HepG2 (cell line): ENCODE data around the gene NAV3.

ENCODE experiments used
- CAMTA2 ChIP-seq: sonication (generic); formaldehyde crosslinking; IDR thresholded peaks from 2 replicates; pipeline ENCODE4 v1.4.0; 2020; ENCODE audit warnings: mild to moderate bottlenecking, missing genetic modification reagents, borderline replicate concordance
- ETV6 ChIP-seq: sonication (generic); formaldehyde crosslinking; conservative IDR thresholded peaks from 2 replicates; pipeline ENCODE4 v1.4.0; 2020; ENCODE audit warnings: missing genetic modification reagents
- JDP2 ChIP-seq: sonication (generic); formaldehyde crosslinking; IDR thresholded peaks from 2 replicates; pipeline ENCODE4 v1.8.1; 2022; ENCODE audit warnings: missing genetic modification reagents, borderline replicate concordance
- POLR2A ChIP-seq, 2 experiments: IDR thresholded peaks; 2 replicates each; pipeline ENCODE4 v1.6.1; 2011; ENCODE audit warnings: low read depth in 2 of 2, low read length in 2 of 2, mild to moderate bottlenecking in 1 of 2, moderate library complexity in 1 of 2; ENCODE audit not compliant: insufficient read depth in 1 of 2
- RAD51 ChIP-seq: fragments of 450-650 bp; IDR thresholded peaks from 2 replicates; pipeline ENCODE4 v1.6.1; 2016; ENCODE audit warnings: borderline replicate concordance
- REST ChIP-seq, 2 experiments: IDR thresholded peaks; 2 replicates each; pipeline ENCODE4 v1.6.1; 2011 to 2012; ENCODE audit warnings: low read length in 2 of 2, borderline replicate concordance in 1 of 2, low read depth in 1 of 2, mild to moderate bottlenecking in 1 of 2, moderate library complexity in 1 of 2
- SALL2 ChIP-seq: sonication (generic); formaldehyde crosslinking; IDR thresholded peaks from 2 replicates; pipeline ENCODE4 v1.8.1; 2023; ENCODE audit warnings: mild to moderate bottlenecking, missing genetic modification reagents, inconsistent platforms
- ZBTB42 ChIP-seq: sonication (generic); formaldehyde crosslinking; IDR thresholded peaks from 2 replicates; pipeline ENCODE4 v1.5.0; 2020; ENCODE audit warnings: mild to moderate bottlenecking, missing genetic modification reagents
- TF ChIP-seq, protein P1 (sequence below): IDR thresholded peaks from 2 replicates; pipeline ENCODE4 v1.6.1; 2012; ENCODE audit warnings: low read length, improper control_type of control experiment
- TF ChIP-seq, protein P2 (sequence below): sonication (generic); formaldehyde crosslinking; IDR thresholded peaks from 2 replicates; pipeline ENCODE4 v1.4.0; 2020; ENCODE audit warnings: low read depth, missing genetic modification reagents

DNA sequence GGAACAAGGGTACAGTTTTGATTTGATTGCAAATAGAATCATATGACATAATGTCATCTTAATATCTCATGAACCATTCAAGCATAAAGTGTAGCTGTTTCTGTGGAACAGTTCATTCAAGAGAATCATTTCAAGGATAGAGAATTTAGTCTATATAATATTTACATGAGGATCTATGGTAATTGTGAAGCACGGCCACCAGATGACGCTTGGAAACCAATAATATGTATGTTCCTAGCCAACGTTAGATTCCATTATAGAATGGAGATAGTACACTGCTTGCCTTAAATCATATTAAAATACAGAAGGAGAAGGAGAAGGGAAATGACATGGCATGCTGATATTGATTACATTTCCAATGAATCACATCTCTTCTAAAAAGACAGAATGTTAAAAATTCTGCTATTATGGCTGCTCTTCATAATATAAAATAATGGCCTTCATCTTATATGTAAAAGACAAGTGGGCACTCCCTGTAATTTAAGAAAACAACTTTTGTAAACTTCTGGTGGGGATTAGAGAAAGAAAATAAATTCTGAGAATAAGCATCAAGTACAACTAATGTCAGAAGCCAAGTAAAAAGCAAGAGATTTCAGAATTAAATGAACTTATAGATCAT is 351.0 kb downstream of the NAV3 start:
- no peak for TF ChIP-seq POLR2A (IDR thresholded peaks at IDR 0.05; ENCODE audit: insufficient read depth in 1 of 2, low read depth in 2 of 2, low read length in 2 of 2)
- no peak for TF ChIP-seq ETV6
- TF ChIP-seq CAMTA2 (CRISPR knock-in tag), result no peak
- no peak for TF ChIP-seq SALL2 (CRISPR knock-in tag)
- no peak for TF ChIP-seq REST (IDR thresholded peaks at IDR 0.05; ENCODE audit: borderline replicate concordance in 1 of 2, low read depth in 1 of 2, low read length in 2 of 2)
- no peak for TF ChIP-seq JDP2
- TF ChIP-seq RAD51, result no peak
- no peak for TF ChIP-seq ZBTB42
- TF ChIP-seq, protein P1, sequence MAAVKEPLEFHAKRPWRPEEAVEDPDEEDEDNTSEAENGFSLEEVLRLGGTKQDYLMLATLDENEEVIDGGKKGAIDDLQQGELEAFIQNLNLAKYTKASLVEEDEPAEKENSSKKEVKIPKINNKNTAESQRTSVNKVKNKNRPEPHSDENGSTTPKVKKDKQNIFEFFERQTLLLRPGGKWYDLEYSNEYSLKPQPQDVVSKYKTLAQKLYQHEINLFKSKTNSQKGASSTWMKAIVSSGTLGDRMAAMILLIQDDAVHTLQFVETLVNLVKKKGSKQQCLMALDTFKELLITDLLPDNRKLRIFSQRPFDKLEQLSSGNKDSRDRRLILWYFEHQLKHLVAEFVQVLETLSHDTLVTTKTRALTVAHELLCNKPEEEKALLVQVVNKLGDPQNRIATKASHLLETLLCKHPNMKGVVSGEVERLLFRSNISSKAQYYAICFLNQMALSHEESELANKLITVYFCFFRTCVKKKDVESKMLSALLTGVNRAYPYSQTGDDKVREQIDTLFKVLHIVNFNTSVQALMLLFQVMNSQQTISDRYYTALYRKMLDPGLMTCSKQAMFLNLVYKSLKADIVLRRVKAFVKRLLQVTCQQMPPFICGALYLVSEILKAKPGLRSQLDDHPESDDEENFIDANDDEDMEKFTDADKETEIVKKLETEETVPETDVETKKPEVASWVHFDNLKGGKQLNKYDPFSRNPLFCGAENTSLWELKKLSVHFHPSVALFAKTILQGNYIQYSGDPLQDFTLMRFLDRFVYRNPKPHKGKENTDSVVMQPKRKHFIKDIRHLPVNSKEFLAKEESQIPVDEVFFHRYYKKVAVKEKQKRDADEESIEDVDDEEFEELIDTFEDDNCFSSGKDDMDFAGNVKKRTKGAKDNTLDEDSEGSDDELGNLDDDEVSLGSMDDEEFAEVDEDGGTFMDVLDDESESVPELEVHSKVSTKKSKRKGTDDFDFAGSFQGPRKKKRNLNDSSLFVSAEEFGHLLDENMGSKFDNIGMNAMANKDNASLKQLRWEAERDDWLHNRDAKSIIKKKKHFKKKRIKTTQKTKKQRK, result no peak
- TF ChIP-seq, protein P2, sequence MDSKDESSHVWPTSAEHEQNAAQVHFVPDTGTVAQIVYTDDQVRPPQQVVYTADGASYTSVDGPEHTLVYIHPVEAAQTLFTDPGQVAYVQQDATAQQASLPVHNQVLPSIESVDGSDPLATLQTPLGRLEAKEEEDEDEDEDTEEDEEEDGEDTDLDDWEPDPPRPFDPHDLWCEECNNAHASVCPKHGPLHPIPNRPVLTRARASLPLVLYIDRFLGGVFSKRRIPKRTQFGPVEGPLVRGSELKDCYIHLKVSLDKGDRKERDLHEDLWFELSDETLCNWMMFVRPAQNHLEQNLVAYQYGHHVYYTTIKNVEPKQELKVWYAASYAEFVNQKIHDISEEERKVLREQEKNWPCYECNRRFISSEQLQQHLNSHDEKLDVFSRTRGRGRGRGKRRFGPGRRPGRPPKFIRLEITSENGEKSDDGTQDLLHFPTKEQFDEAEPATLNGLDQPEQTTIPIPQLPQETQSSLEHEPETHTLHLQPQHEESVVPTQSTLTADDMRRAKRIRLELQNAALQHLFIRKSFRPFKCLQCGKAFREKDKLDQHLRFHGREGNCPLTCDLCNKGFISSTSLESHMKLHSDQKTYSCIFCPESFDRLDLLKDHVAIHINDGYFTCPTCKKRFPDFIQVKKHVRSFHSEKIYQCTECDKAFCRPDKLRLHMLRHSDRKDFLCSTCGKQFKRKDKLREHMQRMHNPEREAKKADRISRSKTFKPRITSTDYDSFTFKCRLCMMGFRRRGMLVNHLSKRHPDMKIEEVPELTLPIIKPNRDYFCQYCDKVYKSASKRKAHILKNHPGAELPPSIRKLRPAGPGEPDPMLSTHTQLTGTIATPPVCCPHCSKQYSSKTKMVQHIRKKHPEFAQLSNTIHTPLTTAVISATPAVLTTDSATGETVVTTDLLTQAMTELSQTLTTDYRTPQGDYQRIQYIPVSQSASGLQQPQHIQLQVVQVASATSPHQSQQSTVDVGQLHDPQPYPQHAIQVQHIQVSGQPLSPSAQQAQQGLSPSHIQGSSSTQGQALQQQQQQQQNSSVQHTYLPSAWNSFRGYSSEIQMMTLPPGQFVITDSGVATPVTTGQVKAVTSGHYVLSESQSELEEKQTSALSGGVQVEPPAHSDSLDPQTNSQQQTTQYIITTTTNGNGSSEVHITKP (CRISPR knock-in tag), result no peak
